SK-N-SH treated with all-trans-retinoic acid at 6 μM for 48 hours (cell line): ENCODE results near the gene CAMK4.

Experiments used
- TCF4 ChIP-seq: fragments of 250-450 bp; sonication (Bioruptor Pico); IDR thresholded peaks from 2 replicates; pipeline ENCODE4 v1.8.0; 2021; ENCODE audit warnings: mild to moderate bottlenecking, moderate library complexity, borderline replicate concordance
- ZFP3 ChIP-seq: fragments of 250-450 bp; sonication (Bioruptor Pico); IDR thresholded peaks from 2 replicates; pipeline ENCODE4 v1.5.0; 2020; ENCODE audit warnings: mild to moderate bottlenecking, moderate library complexity

DNA sequence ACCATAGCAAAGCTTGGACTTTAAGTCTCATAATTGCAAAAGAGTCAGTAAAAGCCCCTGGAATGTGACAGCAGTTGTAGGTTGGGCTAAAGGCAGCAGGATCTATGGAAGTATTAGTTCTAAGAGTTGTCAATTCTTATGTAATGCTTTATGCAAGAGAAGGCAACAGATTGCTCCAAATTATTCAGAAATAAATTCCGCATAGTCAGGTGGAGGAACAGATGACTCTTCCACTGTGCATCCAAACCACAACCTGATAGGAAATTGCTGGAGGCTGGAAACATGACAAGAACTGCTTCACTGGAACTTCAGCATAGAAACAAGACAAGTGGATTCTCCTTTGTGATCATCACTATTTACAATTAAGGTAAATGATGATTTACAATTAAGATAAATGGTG lies 187.1 kb downstream of the CAMK4 start:
- no peak for TF ChIP-seq ZFP3
- TF ChIP-seq TCF4 (CRISPR knock-in tag) = no peak
